HEK293T (cell line): ENCODE results near the gene H1-8.

Experiments used
- ARNT ChIP-seq: fragments of 450-650 bp; IDR thresholded peaks from 2 replicates; pipeline ENCODE4 v1.6.1; 2017; ENCODE audit warnings: mild to moderate bottlenecking
- ELF4 ChIP-seq: fragments of 450-650 bp; IDR thresholded peaks from 2 replicates; pipeline ENCODE4 v1.6.1; 2017; ENCODE audit warnings: antibody characterized with exemption
- FOXK2 ChIP-seq: fragments of 450-650 bp; IDR thresholded peaks from 2 replicates; pipeline ENCODE4 v1.6.1; 2016; ENCODE audit warnings: mild to moderate bottlenecking
- FOXM1 ChIP-seq: fragments of 450-650 bp; IDR thresholded peaks from 2 replicates; pipeline ENCODE4 v1.6.1; 2017; ENCODE audit warnings: mild to moderate bottlenecking, borderline replicate concordance
- L3MBTL2 ChIP-seq: fragments of 450-650 bp; conservative IDR thresholded peaks from 2 replicates; pipeline ENCODE4 v1.6.1; 2016; ENCODE audit warnings: mild to moderate bottlenecking
- LEF1 ChIP-seq: fragments of 450-650 bp; IDR thresholded peaks from 2 replicates; pipeline ENCODE4 v1.6.1; 2017; ENCODE audit warnings: mild to moderate bottlenecking, borderline replicate concordance
- NFRKB ChIP-seq: fragments of 450-650 bp; IDR thresholded peaks from 2 replicates; pipeline ENCODE4 v1.6.1; 2016; ENCODE audit warnings: mild to moderate bottlenecking, moderate library complexity
- PKNOX1 ChIP-seq: fragments of 450-650 bp; IDR thresholded peaks from 2 replicates; pipeline ENCODE4 v1.6.1; 2016
- SP1 ChIP-seq: fragments of 450-650 bp; IDR thresholded peaks from 2 replicates; pipeline ENCODE4 v1.6.1; 2017
- SUZ12 ChIP-seq: fragments of 450-650 bp; IDR thresholded peaks from 2 replicates; pipeline ENCODE4 v1.6.1; 2016; ENCODE audit warnings: mild to moderate bottlenecking
- ZNF384 ChIP-seq: fragments of 450-650 bp; IDR thresholded peaks from 2 replicates; pipeline ENCODE4 v1.6.1; 2016

GRCh38 chr3:129554356-129555152 lies 11.6 kb downstream of the H1-8 start:
- no peak for TF ChIP-seq FOXM1
- no peak for TF ChIP-seq SUZ12
- no peak for TF ChIP-seq ZNF384
- TF ChIP-seq SP1, result no peak
- TF ChIP-seq NFRKB, result no peak
- TF ChIP-seq L3MBTL2, result no peak
- no peak for TF ChIP-seq ELF4
- TF ChIP-seq PKNOX1, result no peak
- no peak for TF ChIP-seq ARNT
- no peak for TF ChIP-seq LEF1
- no peak for TF ChIP-seq FOXK2
